Activated T-helper 2 cell treated with anti-CD3 and anti-CD28 coated beads, Interferon-gamma antibody, Interleukin-2, Interleukin-4, amounts not matched to agents 10 μg/mL and 5 μg/mL and 100 μg/mL, durations not matched to agents 14 hours and 24 hours and 36 hours (primary cell): Measurements from ENCODE around the gene GMEB2. TPM values are rescaled to one million over a fixed set of nuclear protein-coding genes. Genes with fewer than 3 reads are reported as not detected.
"Not testable (repeated sequence)": the region's sequence is repeated elsewhere in the genome, so short reads cannot be mapped to it uniquely, and the experiment has no call there.

Experiments used
- DNase-seq: peaks from one replicate; pipeline ENCODE4 v3.0.0; 2021; ENCODE audit warnings: low spot score
- H3K27ac Mint-ChIP-seq: one replicate; pipeline ENCODE4 v1.8.0; 2021; ENCODE audit warnings: mixed read lengths
- H3K27me3 Mint-ChIP-seq: one replicate; pipeline ENCODE4 v1.8.0; 2021; ENCODE audit warnings: low read depth, mixed read lengths
- H3K36me3 Mint-ChIP-seq: one replicate; pipeline ENCODE4 v1.8.0; 2021; ENCODE audit warnings: low read depth, mixed read lengths
- H3K4me1 Mint-ChIP-seq: one replicate; pipeline ENCODE4 v1.8.0; 2021; ENCODE audit warnings: low read depth, mixed read lengths
- H3K4me3 Mint-ChIP-seq: one replicate; pipeline ENCODE4 v1.8.0; 2021; ENCODE audit warnings: low read depth, mild to moderate bottlenecking, moderate library complexity, mixed read lengths
- H3K9me3 Mint-ChIP-seq: one replicate; pipeline ENCODE4 v1.8.0; 2021; ENCODE audit warnings: mixed read lengths
- intact Hi-C: fragments of 100-400 bp; cut with micrococcal nuclease; formaldehyde crosslinking; loops from one replicate; pipeline ENCODE4 v1.15.1; 2023
- total RNA-seq: library from RNA; stranded (reverse); gene quantifications from 2 replicates; pipeline ENCODE4 v1.2.3, GENCODE V29; 2022

GMEB2 gene
- total RNA-seq, 1 donor from 2014 or later, result 13.6 TPM

DNA sequence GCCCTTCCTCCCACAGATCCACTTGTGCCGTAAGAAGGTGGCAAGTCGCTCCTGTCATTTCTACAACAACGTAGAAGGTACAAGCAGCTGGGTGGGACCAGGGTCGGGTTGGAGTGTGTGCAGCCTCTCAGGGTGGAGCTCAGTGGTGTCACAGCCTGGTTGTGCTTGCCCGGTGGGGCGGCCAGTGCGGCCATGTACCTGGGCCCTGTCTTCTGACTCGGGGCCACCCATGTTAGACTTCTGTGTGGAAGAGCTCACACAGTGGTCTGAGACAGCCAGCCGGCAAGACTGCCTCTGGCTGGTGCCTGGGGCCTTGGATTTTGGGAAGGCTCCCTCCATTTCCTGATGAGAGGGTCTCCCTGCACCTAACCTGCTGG, 35.9 kb upstream of the GMEB2 start:
- Mint-ChIP-seq H3K27me3 (no peaks in the 10 kb centered on the region), H3K4me3 (no peak overlapping the region), H3K4me1 (peaks cover 9% of the 10 kb centered on the region), H3K9me3 (no peaks in the 10 kb centered on the region), H3K36me3 (peaks cover 26% of the 10 kb centered on the region), H3K27ac (no peak overlapping the region)
- intact Hi-C loops, result no loop called here
- DNase-seq, result no peak

GRCh38 chr20:63661959-63662812, 35.3 kb upstream of the GMEB2 start:
- H3K4me1 Mint-ChIP-seq, result peaks cover 9% of the 10 kb centered on the region
- no peaks in the 10 kb centered on the region for H3K27me3 Mint-ChIP-seq
- intact Hi-C loops, result no loop called here
- no peak for DNase-seq
- H3K36me3 Mint-ChIP-seq, result peaks cover 22% of the 10 kb centered on the region
- H3K9me3 Mint-ChIP-seq, result no peaks in the 10 kb centered on the region
- no peak overlapping the region for H3K27ac Mint-ChIP-seq
- no peak overlapping the region for H3K4me3 Mint-ChIP-seq

GRCh38 chr20:63661108-63661507, 34.2 kb upstream of the GMEB2 start:
- Mint-ChIP-seq H3K27me3 (no peaks in the 10 kb centered on the region), H3K36me3 (peaks cover 18% of the 10 kb centered on the region), H3K27ac (no peak overlapping the region), H3K4me1 (peaks cover 9% of the 10 kb centered on the region), H3K9me3 (no peaks in the 10 kb centered on the region), H3K4me3 (no peak overlapping the region)
- intact Hi-C loops, result no loop called here
- DNase-seq, result no peak

GRCh38 chr20:63660622-63661021, 33.7 kb upstream of the GMEB2 start:
- Mint-ChIP-seq H3K36me3 (peaks cover 14% of the 10 kb centered on the region), H3K4me1 (peaks cover 9% of the 10 kb centered on the region), H3K27me3 (no peaks in the 10 kb centered on the region), H3K4me3 (peak overlapping the region; percentile 42), H3K9me3 (no peaks in the 10 kb centered on the region), H3K27ac (no peak overlapping the region)
- intact Hi-C loops, result no loop called here
- DNase-seq, result no peak

DNA sequence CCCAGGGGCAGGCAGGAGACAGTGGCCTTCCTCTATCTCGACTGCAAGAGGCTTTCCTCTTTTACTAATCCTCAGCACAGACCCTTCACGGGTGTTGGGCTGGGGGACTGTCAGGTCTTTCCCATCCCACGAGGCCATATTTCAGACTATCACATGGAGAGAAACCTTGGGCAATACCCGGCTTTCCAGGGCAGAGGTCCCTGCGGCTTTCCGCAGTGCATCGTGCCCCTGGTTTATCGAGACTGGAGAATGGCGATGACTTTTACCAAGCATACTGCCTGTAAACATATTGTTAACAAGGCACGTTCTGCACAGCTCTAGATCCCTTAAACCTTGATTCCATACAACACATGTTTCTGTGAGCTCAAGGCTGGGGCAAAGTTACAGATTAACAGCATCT, 33.3 kb upstream of the GMEB2 start:
- H3K27ac Mint-ChIP-seq, H3K27me3 Mint-ChIP-seq, H3K4me1 Mint-ChIP-seq, H3K9me3 Mint-ChIP-seq, DNase-seq, intact Hi-C loops: not testable (repeated sequence)
- H3K36me3 Mint-ChIP-seq, result peaks cover 14% of the 10 kb centered on the region
- peak overlapping the region; percentile 92 for H3K4me3 Mint-ChIP-seq

- H3K36me3 Mint-ChIP-seq, result peaks cover 14% of the 10 kb centered on the region
- peaks cover 13% of the 10 kb centered on the region for H3K4me1 Mint-ChIP-seq
- intact Hi-C loops, result loop anchor here (5.0 kb wide), 1 partner anchor 323 kb away; the partner anchor contains the start of gene PRPF6
- H3K9me3 Mint-ChIP-seq, result no peaks in the 10 kb centered on the region
- no peak for DNase-seq
- peak overlapping the region; percentile 92 for H3K4me3 Mint-ChIP-seq
- peaks cover 4% of the 10 kb centered on the region for H3K27me3 Mint-ChIP-seq
- H3K27ac Mint-ChIP-seq, result no peak overlapping the region
Observed at GRCh38 chr20:63659370-63659769, 32.5 kb upstream of the GMEB2 start.

- no peaks in the 10 kb centered on the region for H3K9me3 Mint-ChIP-seq
- intact Hi-C loops, result loop anchor here (1.0 to 5.0 kb wide), 3 partner anchors 30 to 324 kb away; partner anchors contain the start of genes ARFRP1 and PRPF6
- peak overlapping the region; percentile 86 for H3K27ac Mint-ChIP-seq
- no peak for DNase-seq
- H3K36me3 Mint-ChIP-seq, result peaks cover 14% of the 10 kb centered on the region
- peaks cover 17% of the 10 kb centered on the region for H3K4me1 Mint-ChIP-seq
- H3K4me3 Mint-ChIP-seq, result peak overlapping the region; percentile 92
- H3K27me3 Mint-ChIP-seq, result peaks cover 4% of the 10 kb centered on the region
Observed at GRCh38 chr20:63658749-63659187, 31.9 kb upstream of the GMEB2 start.

- DNase-seq, result peak; percentile 87
- peak within 1 kb of the TSS; percentile 92 for H3K4me3 Mint-ChIP-seq
- peak within 1 kb of the TSS; percentile 86 for H3K27ac Mint-ChIP-seq
- H3K9me3 Mint-ChIP-seq, result no peaks in the 10 kb centered on the region
- peaks cover 14% of the 10 kb centered on the region for H3K36me3 Mint-ChIP-seq
- H3K27me3 Mint-ChIP-seq, result peaks cover 4% of the 10 kb centered on the region
- intact Hi-C loops, result loop anchor here (1.0 to 5.0 kb wide), 3 partner anchors 30 to 324 kb away; partner anchors contain the start of genes ARFRP1 and PRPF6
- peaks cover 18% of the 10 kb centered on the region for H3K4me1 Mint-ChIP-seq
Observed at GRCh38 chr20:63657937-63658748, 31.2 kb upstream of the GMEB2 start, which contains the start of gene RTEL1. TSS of gene RTEL1 (plus strand) at chr20:63658312. CDS start at chr20:63659403, 1,091 bp downstream.

DNA sequence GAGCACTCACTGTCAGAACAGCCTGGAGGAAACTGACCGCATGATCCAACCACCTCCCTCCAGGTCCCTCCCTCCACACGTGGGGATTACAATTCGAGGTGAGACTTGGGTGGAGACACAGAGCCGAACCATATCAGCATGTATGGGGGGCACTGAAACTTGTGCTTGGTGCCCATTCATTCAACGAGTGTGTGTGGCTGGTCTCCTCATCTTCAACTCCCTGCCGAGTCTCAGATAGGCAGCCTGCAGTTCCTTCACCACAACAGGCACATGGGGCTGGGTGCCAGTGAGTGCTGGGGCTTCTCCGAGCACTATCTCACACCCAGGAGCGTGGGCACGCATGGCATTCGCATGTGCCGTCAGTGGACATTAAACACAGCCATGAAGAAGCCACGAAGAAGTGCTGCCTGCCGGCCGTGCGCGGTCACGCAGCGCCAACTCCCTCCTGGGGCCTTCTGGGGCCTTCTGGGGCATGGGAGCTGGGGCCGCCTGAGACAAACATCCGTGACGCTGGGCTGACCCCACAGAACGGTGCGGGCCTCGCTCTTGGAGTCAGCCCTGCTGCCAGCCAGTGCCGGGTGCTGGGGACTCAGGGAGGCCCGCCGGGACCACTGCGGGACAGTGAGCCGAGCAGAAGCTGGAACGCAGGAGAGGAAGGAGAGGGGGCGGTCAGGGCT, 30.5 kb upstream of the GMEB2 start:
- H3K27ac Mint-ChIP-seq, result peak overlapping the region; percentile 86
- no peaks in the 10 kb centered on the region for H3K9me3 Mint-ChIP-seq
- peak overlapping the region; percentile 92 for H3K4me3 Mint-ChIP-seq
- peaks cover 12% of the 10 kb centered on the region for H3K36me3 Mint-ChIP-seq
- H3K4me1 Mint-ChIP-seq, result peaks cover 18% of the 10 kb centered on the region
- DNase-seq, result no peak
- intact Hi-C loops, result loop anchor here (5.0 kb wide), 1 partner anchor 325 kb away; the partner anchor contains the start of gene PRPF6
- peaks cover 4% of the 10 kb centered on the region for H3K27me3 Mint-ChIP-seq

GRCh38 chr20:63656451-63656850, 29.6 kb upstream of the GMEB2 start:
- no peak for DNase-seq
- Mint-ChIP-seq H3K27ac (no peak overlapping the region), H3K27me3 (peaks cover 7% of the 10 kb centered on the region), H3K36me3 (peaks cover 9% of the 10 kb centered on the region), H3K4me1 (peaks cover 20% of the 10 kb centered on the region), H3K9me3 (no peaks in the 10 kb centered on the region), H3K4me3 (peak overlapping the region; percentile 92)
- intact Hi-C loops, result loop anchor here (5.0 kb wide), 1 partner anchor 326 kb away; the partner anchor contains the start of gene PRPF6

GRCh38 chr20:63655249-63655648, 28.3 kb upstream of the GMEB2 start:
- Mint-ChIP-seq H3K36me3 (peaks cover 9% of the 10 kb centered on the region), H3K9me3 (no peaks in the 10 kb centered on the region), H3K27ac (no peak overlapping the region), H3K4me3 (no peak overlapping the region), H3K27me3 (peaks cover 11% of the 10 kb centered on the region), H3K4me1 (peaks cover 20% of the 10 kb centered on the region)
- DNase-seq, result no peak
- intact Hi-C loops, result loop anchor here (5.0 kb wide), 1 partner anchor 327 kb away; the partner anchor contains the start of gene PRPF6

DNA sequence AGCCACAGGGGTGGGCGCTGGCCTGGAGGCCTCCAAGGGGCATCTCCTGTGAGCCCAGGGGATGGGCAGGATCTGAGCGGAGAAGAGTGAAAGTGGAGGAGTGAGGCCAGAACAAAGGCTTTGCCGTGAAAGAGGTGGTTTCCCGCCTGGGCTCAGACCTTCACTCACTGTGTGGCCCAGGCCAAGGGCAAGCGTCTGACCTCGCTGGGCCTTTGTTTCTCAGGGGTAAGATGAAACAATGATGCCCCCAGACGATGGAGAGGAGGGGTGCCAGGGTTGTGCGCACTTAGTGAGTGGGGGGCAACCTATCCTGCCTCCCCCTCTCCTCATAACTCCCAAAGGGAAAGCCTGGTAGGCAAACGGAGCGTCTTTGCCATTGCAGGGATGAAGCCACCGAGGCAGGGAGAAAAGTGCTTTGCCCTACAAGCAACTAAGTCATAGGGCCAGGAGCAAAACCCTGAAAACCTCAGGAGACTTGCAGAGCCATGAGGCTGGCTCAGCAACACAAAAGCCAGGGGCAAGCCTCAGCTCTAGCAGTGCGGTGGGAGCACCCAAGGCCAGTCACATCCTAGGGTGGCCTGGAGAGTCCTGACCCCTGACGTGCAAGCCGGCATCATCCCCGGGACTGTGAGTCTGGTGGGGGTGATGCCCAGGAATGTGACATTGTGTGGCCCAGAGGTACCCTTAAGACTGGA, 27.2 kb upstream of the GMEB2 start:
- H3K27me3 Mint-ChIP-seq, result peaks cover 11% of the 10 kb centered on the region
- peaks cover 3% of the 10 kb centered on the region for H3K36me3 Mint-ChIP-seq
- H3K27ac Mint-ChIP-seq, result peak overlapping the region; percentile 51
- H3K4me3 Mint-ChIP-seq, result peak overlapping the region; percentile 76
- no peaks in the 10 kb centered on the region for H3K9me3 Mint-ChIP-seq
- intact Hi-C loops, result no loop called here
- peaks cover 12% of the 10 kb centered on the region for H3K4me1 Mint-ChIP-seq
- DNase-seq, result no peak
